Lower leg skin (tissue), 3 donors: ENCODE measurements around the gene CADM1.

Source experiments
- CTCF ChIP-seq, 3 donors: fragments of 450-650 bp; IDR thresholded peaks; one replicate each; pipeline ENCODE4 v1.5.1; 2016; ENCODE audit warnings: antibody characterized with exemption in 3 of 3, mild to moderate bottlenecking in 3 of 3, moderate library complexity in 2 of 3
- POLR2A ChIP-seq, 2 donors: fragments of 450-650 bp; IDR thresholded peaks; one replicate each; pipeline ENCODE4 v1.6.1; 2016 to 2017; ENCODE audit warnings: antibody characterized with exemption in 2 of 2, mild to moderate bottlenecking in 1 of 2, moderate library complexity in 1 of 2

- TF ChIP-seq POLR2A (IDR thresholded peaks at IDR 0.05) (no peak), CTCF (IDR thresholded peaks at IDR 0.05) (no peak)
Observed at GRCh38 chr11:115480611-115481010, 23.6 kb downstream of the CADM1 start.
